Upper lobe of left lung (tissue), 6 donors: Measurements from ENCODE around the gene NME3. TPM values are rescaled to one million over a fixed set of nuclear protein-coding genes. Genes with fewer than 3 reads are reported as not detected.
A peak's percentile ranks its signal among the peaks of the same experiment; 100 is the strongest.

ENCODE experiments used
- ATAC-seq, 2 donors: fragments of 200-7000 bp; cut with Tn5 transposase; one replicate each; pipeline ENCODE4 v1.9.1; 2022; ENCODE audit warnings: mild to moderate bottlenecking in 2 of 2, moderate library complexity in 2 of 2; ENCODE audit not compliant: low FRiP score in 2 of 2
- DNase-seq, 2 donors: peaks; one replicate each; pipeline ENCODE4 v3.0.0-alpha.2; 2019 to 2020
- H3K27ac ChIP-seq, 4 donors: fragments of 200-600 bp; sonication (generic); one replicate each; pipeline ENCODE4 v1.5.1; 2016 to 2019
- H3K27me3 ChIP-seq, 4 donors: fragments of 200-600 bp; sonication (generic); one replicate each; pipeline ENCODE4 v1.5.1; 2017 to 2019
- H3K36me3 ChIP-seq, 4 donors: fragments of 200-600 bp; sonication (generic); one replicate each; pipeline ENCODE4 v1.5.1; 2016 to 2019
- H3K4me1 ChIP-seq, 4 donors: fragments of 200-600 bp; sonication (generic); one replicate each; pipeline ENCODE4 v1.5.1; 2018 to 2019
- H3K4me3 ChIP-seq, 4 donors: fragments of 200-600 bp; sonication (generic); one replicate each; pipeline ENCODE4 v1.5.1; 2017 to 2019; ENCODE audit warnings: mild to moderate bottlenecking in 2 of 4, moderate library complexity in 1 of 4
- H3K9me3 ChIP-seq, 4 donors: fragments of 200-600 bp; sonication (generic); one replicate each; pipeline ENCODE4 v1.5.1; 2018 to 2019
- EP300 ChIP-seq, 4 donors: sonication (generic); formaldehyde crosslinking; IDR thresholded peaks; one replicate each; pipeline ENCODE4 v1.5.1; 2017; ENCODE audit warnings: antibody characterized with exemption in 4 of 4, control low read depth in 2 of 4
- POLR2A ChIP-seq, 4 donors: fragments of 450-650 bp; IDR thresholded peaks; one replicate each; pipeline ENCODE4 v1.5.1; 2016 to 2017; ENCODE audit warnings: antibody characterized with exemption in 4 of 4, mild to moderate bottlenecking in 2 of 4
- POLR2AphosphoS5 ChIP-seq, 2 donors: sonication (generic); formaldehyde crosslinking; IDR thresholded peaks; one replicate each; pipeline ENCODE4 v1.5.1; 2017; ENCODE audit warnings: antibody characterized with exemption in 2 of 2
- WGBS, 2 donors: methylation state at CpG; one replicate each; pipeline ENCODE4 v1.1.5; 2017 to 2018; 5-methylcytosine and 5-hydroxymethylcytosine counted together
- total RNA-seq, 6 donors: library from RNA; depleted of rRNA in 4 of 6; stranded (reverse); fragments of >200 nt in 4 of 6; gene quantifications; one replicate each; pipeline versions ENCODE4 v1.1.0 to v1.2.1, GENCODE V29; 2016 to 2021
- TF ChIP-seq, protein P1 (sequence below), 6 experiments: fragments of 450-650 bp in 4 of 6; fragments of 200-600 bp in 2 of 6; sonication (generic) in 2 of 6; IDR thresholded peaks; one replicate each; pipeline ENCODE4 v1.5.1; 2016 to 2019; ENCODE audit warnings: antibody characterized with exemption in 6 of 6
- donor health status: DM: no; HTN: no; CAD: no; lungs with moderate emphysema.
- donor health status: DM: no; HTN: yes; CAD: no; lungs with severe emphysema.

The NME3 gene
- total RNA-seq, 6 donors from 2014 or later = 57.8 to 155 (median 78.9) TPM

DNA sequence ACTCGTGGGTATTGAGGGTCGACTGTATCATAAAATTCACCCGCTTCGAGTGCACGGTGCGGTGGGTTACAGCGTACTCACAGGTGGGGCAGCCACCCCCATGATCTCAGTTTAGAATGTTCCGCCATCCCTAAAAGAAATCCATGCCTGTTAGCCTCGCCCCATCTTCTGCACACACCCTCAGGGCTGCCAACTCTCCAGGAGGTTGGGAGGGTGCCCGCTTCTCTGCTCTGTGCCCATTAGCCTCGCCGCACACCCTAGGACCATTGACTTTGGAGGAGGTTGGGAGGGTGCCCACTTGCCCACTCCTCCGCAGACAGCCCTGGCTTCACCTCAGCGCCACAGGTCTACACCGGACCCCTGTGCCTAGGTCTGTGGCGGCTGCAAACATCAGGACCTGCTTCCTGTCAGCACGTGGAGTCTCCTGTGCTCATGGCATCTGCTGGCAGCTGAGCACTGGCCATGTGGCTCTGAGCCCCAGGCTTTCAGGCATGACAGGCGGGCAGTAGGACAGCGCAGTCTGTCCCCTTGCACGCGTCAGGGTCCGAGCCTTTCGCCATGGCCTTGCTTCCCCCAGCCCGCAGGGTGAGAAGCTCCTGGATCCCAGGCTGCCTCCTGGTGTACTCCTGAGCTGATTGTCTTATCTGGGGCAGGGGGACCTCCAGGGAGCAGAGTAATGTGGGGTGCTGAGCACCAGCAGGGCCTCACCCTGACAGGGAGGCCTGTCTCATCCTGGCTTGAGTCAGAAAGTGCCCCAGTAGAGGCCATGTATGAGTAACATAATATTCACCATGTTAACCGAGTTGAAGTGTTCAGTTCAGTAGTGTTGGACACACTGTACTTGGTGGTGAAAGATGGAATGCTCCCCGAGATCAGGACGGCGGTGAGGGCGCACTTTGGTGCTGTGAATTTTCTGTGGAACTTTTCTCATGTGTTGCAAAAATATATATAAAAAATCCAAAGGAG is 21.9 kb downstream of the NME3 start:
- peak in 1 of 2 donors; percentile 13 for ATAC-seq
- Histone ChIP-seq H3K9me3 (no peaks in the 10 kb centered on the region), H3K27ac (no peak overlapping the region), H3K36me3 (peaks cover 16 to 100% (median 75%) of the 10 kb centered on the region in 4 donors), H3K4me1 (no peaks in the 10 kb centered on the region), H3K4me3 (no peak overlapping the region), H3K27me3 (no peaks in the 10 kb centered on the region)
- peak in 1 of 2 donors; percentile 52 for DNase-seq
- WGBS, 2 donors = 96 to 97% methylated on average over 17 to 22 of the region's 29 CpGs
- no peak for TF ChIP-seq POLR2A (IDR thresholded peaks at IDR 0.05)
- TF ChIP-seq EP300 (IDR thresholded peaks at IDR 0.05) = no peak
- TF ChIP-seq, protein P1, sequence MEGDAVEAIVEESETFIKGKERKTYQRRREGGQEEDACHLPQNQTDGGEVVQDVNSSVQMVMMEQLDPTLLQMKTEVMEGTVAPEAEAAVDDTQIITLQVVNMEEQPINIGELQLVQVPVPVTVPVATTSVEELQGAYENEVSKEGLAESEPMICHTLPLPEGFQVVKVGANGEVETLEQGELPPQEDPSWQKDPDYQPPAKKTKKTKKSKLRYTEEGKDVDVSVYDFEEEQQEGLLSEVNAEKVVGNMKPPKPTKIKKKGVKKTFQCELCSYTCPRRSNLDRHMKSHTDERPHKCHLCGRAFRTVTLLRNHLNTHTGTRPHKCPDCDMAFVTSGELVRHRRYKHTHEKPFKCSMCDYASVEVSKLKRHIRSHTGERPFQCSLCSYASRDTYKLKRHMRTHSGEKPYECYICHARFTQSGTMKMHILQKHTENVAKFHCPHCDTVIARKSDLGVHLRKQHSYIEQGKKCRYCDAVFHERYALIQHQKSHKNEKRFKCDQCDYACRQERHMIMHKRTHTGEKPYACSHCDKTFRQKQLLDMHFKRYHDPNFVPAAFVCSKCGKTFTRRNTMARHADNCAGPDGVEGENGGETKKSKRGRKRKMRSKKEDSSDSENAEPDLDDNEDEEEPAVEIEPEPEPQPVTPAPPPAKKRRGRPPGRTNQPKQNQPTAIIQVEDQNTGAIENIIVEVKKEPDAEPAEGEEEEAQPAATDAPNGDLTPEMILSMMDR (IDR thresholded peaks at IDR 0.05) = no peak
- no peak for TF ChIP-seq POLR2AphosphoS5 (IDR thresholded peaks at IDR 0.05)

DNA sequence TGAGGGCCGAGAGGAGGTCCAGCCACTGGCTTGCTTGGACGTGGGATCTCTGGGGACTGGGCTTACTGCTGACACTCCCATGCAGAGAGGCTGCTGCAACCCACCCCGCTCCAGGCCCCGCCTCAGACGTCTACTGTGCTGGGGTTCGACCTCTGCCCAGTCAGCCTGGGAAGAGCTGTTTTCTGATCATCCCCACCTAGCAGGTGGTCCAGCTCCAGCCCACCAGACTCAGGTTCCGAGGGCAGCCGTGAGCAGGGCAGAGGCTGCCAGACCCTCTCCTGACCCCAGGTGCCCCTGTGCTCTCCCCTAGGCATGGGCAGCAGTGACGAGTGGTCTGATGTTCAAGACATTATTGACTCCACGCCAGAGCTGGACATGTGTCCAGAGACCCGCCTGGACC is 23.4 kb downstream of the NME3 start:
- no peak overlapping the region for H3K4me3 ChIP-seq
- H3K27me3 ChIP-seq = no peaks in the 10 kb centered on the region
- no peaks in the 10 kb centered on the region for H3K4me1 ChIP-seq
- H3K27ac ChIP-seq = no peak overlapping the region
- WGBS, 2 donors = 86 to 89% methylated on average over 6 to 8 of the region's 11 CpGs
- DNase-seq = peak in 1 of 2 donors; percentile 62
- peaks cover 16 to 99% (median 82%) of the 10 kb centered on the region in 4 donors for H3K36me3 ChIP-seq
- no peak for TF ChIP-seq POLR2A (IDR thresholded peaks at IDR 0.05)
- TF ChIP-seq, protein P1 (IDR thresholded peaks at IDR 0.05) = no peak
- TF ChIP-seq POLR2AphosphoS5 (IDR thresholded peaks at IDR 0.05) = no peak
- TF ChIP-seq EP300 (IDR thresholded peaks at IDR 0.05) = no peak
- ATAC-seq = no peak
- H3K9me3 ChIP-seq = no peaks in the 10 kb centered on the region

DNA sequence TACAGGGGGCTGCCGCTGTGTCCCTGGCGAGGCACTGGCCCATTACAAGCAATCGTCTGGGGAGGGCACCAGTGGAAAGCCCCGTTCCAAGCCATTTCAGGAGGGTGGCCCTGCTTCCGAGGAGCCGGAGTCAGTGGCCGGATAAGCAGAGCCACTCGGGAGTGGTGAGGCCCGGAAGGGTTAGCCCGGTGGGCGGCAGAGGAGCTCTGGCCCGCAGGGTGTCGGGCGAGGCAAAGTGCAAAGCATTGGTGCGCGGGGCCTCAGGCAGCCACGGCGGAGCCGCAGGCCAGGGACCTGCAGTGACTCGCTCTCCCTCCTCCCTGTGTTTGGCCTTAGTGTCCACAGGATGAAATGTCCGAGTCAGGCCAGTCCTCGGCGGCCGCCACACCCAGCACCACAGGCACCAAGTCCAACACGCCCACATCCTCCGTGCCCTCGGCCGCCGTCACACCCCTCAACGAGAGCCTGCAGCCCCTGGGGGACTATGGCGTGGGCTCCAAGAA is 24.6 kb downstream of the NME3 start:
- TF ChIP-seq EP300 (IDR thresholded peaks at IDR 0.05) (no peak), POLR2A (IDR thresholded peaks at IDR 0.05) (no peak), POLR2AphosphoS5 (IDR thresholded peaks at IDR 0.05) (no peak)
- TF ChIP-seq, protein P1 (IDR thresholded peaks at IDR 0.05) = no peak
- H3K4me3 ChIP-seq = no peak overlapping the region
- H3K4me1 ChIP-seq = no peaks in the 10 kb centered on the region
- ATAC-seq (peak in 1 of 2 donors; percentile 4), DNase-seq (peak in 1 of 2 donors; percentile 77)
- 94 to 96% methylated on average over 19 to 20 of the region's 31 CpGs for WGBS, 2 donors
- H3K9me3 ChIP-seq = no peaks in the 10 kb centered on the region
- no peak overlapping the region for H3K27ac ChIP-seq
- no peaks in the 10 kb centered on the region for H3K27me3 ChIP-seq
- peaks cover 11 to 92% (median 75%) of the 10 kb centered on the region in 4 donors for H3K36me3 ChIP-seq

DNA sequence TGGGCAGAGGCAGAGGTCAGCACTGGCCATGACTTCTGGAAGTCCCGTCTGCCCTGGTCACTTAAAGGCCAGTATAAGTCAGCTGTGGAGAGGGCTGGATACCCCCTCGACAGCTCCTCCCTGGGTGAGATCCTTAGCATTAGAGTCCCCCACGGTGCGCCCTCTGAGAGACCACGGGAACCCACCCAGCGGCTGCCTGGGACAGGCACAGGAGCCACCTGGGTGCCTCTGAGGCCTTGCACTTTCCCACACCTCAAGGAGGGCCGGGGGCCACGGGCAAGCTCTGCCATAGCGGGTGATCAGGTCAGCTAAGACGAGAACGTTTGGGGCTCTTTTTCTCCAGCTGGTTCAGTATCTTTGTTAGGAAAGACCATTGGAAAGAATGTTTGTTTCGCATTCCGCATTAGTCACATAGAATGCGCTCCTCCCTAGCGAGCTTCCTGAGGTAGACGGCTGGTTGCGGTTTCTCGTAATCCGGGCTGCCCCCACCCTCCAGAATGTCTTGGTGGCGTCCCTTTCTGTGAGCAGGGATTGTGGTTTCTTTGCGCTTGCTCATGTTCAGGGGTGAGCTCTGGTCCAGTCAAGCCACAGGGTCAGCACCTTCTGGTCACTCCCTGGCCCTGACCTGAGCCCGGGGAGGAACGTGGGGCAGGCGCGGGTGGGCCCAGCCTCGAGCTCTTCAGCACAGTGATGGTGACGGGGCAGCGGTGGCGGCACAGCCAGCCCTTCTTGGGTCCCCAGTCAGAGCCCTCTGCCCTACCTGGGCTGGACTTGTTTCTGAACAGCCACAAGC is 25.2 kb downstream of the NME3 start:
- no peak overlapping the region for H3K4me3 ChIP-seq
- H3K36me3 ChIP-seq = peaks cover 11 to 92% (median 75%) of the 10 kb centered on the region in 4 donors
- no peaks in the 10 kb centered on the region for H3K4me1 ChIP-seq
- ATAC-seq (peak in 1 of 2 donors; percentile 45), DNase-seq (peak in 1 of 2 donors; percentile 69)
- H3K9me3 ChIP-seq = no peaks in the 10 kb centered on the region
- H3K27ac ChIP-seq = no peak overlapping the region
- WGBS, 2 donors = 95% methylated on average over 16 to 28 of the region's 29 CpGs
- TF ChIP-seq POLR2AphosphoS5 (IDR thresholded peaks at IDR 0.05) (no peak), EP300 (IDR thresholded peaks at IDR 0.05) (no peak), POLR2A (IDR thresholded peaks at IDR 0.05) (no peak)
- TF ChIP-seq, protein P1 (IDR thresholded peaks at IDR 0.05) = no peak
- H3K27me3 ChIP-seq = no peaks in the 10 kb centered on the region
